Panc1 (cell line): ENCODE results near the gene LTF. TPM values are rescaled to one million over a fixed set of nuclear protein-coding genes. Genes with fewer than 3 reads are reported as not detected.

Experiments used
- ATAC-seq: fragments of 200-7000 bp; cut with Tn5 transposase; 2 replicates; pipeline ENCODE4 v1.9.1; 2020; ENCODE audit warnings: mild to moderate bottlenecking, moderate library complexity
- BruUV-seq: library from RNA; stranded (reverse); fragments of 400-500 nt; replicated peaks from 2 replicates; lab custom pipeline; 2021; lab: Mats Ljungman, UMichigan
- CTCF ChIA-PET: fragments of 300-600 bp; sonication (Branson Sonifier 250); formaldehyde crosslinking; loops from one replicate; lab custom pipeline; 2022; ENCODE audit warnings: antibody characterized with exemption; lab: Charles Lee
- POLR2A ChIA-PET: fragments of 300-600 bp; sonication (Branson Sonifier 250); formaldehyde crosslinking; loops from one replicate; lab custom pipeline; 2022; ENCODE audit warnings: antibody characterized with exemption; lab: Charles Lee
- DNase-seq: peaks from one replicate; pipeline ENCODE4 v3.0.0-alpha.2; 2010; ENCODE audit warnings: low read depth, low spot score
- H3K27ac ChIP-seq: 2 replicates; pipeline ENCODE4 v1.5.1; 2011; ENCODE audit warnings: mild to moderate bottlenecking, low read length, inconsistent platforms
- H3K27me3 ChIP-seq: fragments of 200-500 bp; sonication (Bioruptor generic); 2 replicates; pipeline ENCODE4 v1.6.0; 2014; ENCODE audit warnings: low read length, inconsistent platforms; ENCODE audit not compliant: control insufficient read depth, insufficient read depth
- H3K36me3 ChIP-seq: fragments of 200-500 bp; sonication (Bioruptor generic); 2 replicates; pipeline ENCODE4 v1.5.1; 2014; ENCODE audit warnings: inconsistent platforms, mild to moderate bottlenecking, low read length, moderate library complexity; ENCODE audit not compliant: control insufficient read depth, insufficient read depth
- H3K4me1 ChIP-seq: 2 replicates; pipeline ENCODE4 v1.5.1; 2011; ENCODE audit warnings: inconsistent platforms, mild to moderate bottlenecking, low read length, moderate library complexity; ENCODE audit not compliant: control insufficient read depth, insufficient read depth
- H3K4me3 ChIP-seq, 2 experiments: 2 replicates each; pipeline ENCODE4 v1.5.1; 2011 to 2012; ENCODE audit warnings: low read depth in 2 of 2, low read length in 2 of 2, mild to moderate bottlenecking in 2 of 2, inconsistent platforms in 1 of 2, moderate library complexity in 1 of 2
- H3K9me3 ChIP-seq: fragments of 200-500 bp; sonication (Bioruptor generic); 2 replicates; pipeline ENCODE4 v1.5.1; 2014; ENCODE audit warnings: low read depth, mild to moderate bottlenecking, inconsistent platforms, low read length, moderate library complexity; ENCODE audit not compliant: control insufficient read depth, insufficient read depth
- POLR2AphosphoS5 ChIP-seq: IDR thresholded peaks from 2 replicates; pipeline ENCODE4 v1.6.1; 2012; ENCODE audit warnings: mild to moderate bottlenecking, low read depth, low read length, moderate library complexity
- SIN3A ChIP-seq: IDR thresholded peaks from 2 replicates; pipeline ENCODE4 v1.6.1; 2012; ENCODE audit warnings: low read depth, mild to moderate bottlenecking, low read length, moderate library complexity, borderline replicate concordance; ENCODE audit not compliant: insufficient read depth
- TCF7L2 ChIP-seq: IDR thresholded peaks from 2 replicates; pipeline ENCODE4 v1.6.1; 2011; ENCODE audit warnings: mild to moderate bottlenecking, low read depth, low read length, inconsistent platforms
- in situ Hi-C: cut with HindIII; loops from 2 replicates; pipeline ENCODE4 v1.10.0; 2016; ENCODE audit warnings: low sequenced_read_pairs, low pct_unique_long_range_greater_than_20kb
- intact Hi-C: fragments of 100-400 bp; cut with micrococcal nuclease; formaldehyde crosslinking; loops from one replicate; pipeline ENCODE4 v1.10.0; 2022; ENCODE audit not compliant: unreplicated experiment
- total RNA-seq: library from RNA; stranded (reverse); gene quantifications from one replicate; pipeline ENCODE4 v1.2.1, GENCODE V29; 2021; ENCODE audit not compliant: unreplicated experiment
- TF ChIP-seq, protein P1 (sequence below): fragments of 450-650 bp; IDR thresholded peaks from 2 replicates; pipeline ENCODE4 v1.5.1; 2017; ENCODE audit warnings: mild to moderate bottlenecking
- TF ChIP-seq, protein P2 (sequence below), 2 experiments: IDR thresholded peaks; 2 replicates each; pipeline ENCODE4 v1.6.1; 2011 to 2012; ENCODE audit warnings: low read depth in 2 of 2, control low read depth in 1 of 2, low read length in 1 of 2, mild to moderate bottlenecking in 1 of 2, moderate library complexity in 1 of 2; ENCODE audit not compliant: insufficient read depth in 1 of 2

Gene LTF
- total RNA-seq, 1 experiment from 2014 or later: not detected

DNA sequence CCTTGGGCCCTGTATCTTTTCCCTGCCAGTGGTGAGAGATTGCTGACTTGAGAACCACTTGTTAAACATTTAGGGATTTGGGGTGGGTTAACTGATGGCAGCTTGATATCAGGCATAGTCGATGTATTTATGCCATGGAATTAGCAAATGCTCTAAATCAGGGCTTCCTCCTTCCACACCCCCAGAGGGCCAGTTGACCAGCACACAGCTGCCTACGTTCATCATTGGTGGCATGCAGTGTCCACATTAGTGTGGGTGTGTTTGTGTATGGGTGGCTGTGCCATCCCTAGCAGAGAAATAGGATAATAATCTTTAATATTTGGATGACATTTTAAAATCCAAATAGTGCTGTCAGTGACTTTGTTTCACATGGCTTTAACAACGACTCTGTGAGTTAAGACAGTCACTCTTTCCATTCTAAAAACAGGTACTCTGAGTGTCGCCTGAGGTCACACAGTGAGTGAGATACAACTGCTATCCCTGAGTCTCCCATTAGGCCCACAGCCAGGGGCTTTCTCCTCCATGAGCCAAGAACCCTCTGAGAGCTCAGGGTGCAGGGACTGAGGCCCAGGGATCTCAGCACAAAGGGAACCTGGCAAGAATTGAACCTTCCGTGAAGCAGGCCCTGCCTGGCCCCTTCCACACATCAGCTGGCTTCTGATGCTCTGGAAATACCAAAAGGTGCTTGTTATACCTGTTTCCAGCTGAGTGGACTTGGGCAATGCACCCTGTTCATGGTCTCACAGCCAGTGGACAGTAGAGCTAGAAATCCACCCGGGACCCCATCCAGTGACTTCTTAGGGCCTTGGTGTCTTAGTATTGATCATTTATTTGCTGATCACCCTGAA is 4.3 kb upstream of the LTF start:
- in situ Hi-C loops: no loop called here

GRCh38 chr3:46467562-46467961 is 2.9 kb upstream of the LTF start:
- ChIA-PET CTCF (no interaction called here), POLR2A (no interaction called here)
- Histone ChIP-seq H3K27ac (no peak overlapping the region), H3K27me3 (no peaks in the 10 kb centered on the region), H3K4me1 (no peaks in the 10 kb centered on the region), H3K4me3 (no peak overlapping the region), H3K36me3 (no peaks in the 10 kb centered on the region), H3K9me3 (no peaks in the 10 kb centered on the region)
- ATAC-seq (no peak), DNase-seq (no peak)
- BruUV-seq: no TSS peak
- intact Hi-C loops (no loop called here), in situ Hi-C loops (no loop called here)
- TF ChIP-seq TCF7L2 (no peak), POLR2AphosphoS5 (no peak), SIN3A (no peak)
- TF ChIP-seq, protein P1, sequence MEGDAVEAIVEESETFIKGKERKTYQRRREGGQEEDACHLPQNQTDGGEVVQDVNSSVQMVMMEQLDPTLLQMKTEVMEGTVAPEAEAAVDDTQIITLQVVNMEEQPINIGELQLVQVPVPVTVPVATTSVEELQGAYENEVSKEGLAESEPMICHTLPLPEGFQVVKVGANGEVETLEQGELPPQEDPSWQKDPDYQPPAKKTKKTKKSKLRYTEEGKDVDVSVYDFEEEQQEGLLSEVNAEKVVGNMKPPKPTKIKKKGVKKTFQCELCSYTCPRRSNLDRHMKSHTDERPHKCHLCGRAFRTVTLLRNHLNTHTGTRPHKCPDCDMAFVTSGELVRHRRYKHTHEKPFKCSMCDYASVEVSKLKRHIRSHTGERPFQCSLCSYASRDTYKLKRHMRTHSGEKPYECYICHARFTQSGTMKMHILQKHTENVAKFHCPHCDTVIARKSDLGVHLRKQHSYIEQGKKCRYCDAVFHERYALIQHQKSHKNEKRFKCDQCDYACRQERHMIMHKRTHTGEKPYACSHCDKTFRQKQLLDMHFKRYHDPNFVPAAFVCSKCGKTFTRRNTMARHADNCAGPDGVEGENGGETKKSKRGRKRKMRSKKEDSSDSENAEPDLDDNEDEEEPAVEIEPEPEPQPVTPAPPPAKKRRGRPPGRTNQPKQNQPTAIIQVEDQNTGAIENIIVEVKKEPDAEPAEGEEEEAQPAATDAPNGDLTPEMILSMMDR: no peak
- TF ChIP-seq, protein P2, sequence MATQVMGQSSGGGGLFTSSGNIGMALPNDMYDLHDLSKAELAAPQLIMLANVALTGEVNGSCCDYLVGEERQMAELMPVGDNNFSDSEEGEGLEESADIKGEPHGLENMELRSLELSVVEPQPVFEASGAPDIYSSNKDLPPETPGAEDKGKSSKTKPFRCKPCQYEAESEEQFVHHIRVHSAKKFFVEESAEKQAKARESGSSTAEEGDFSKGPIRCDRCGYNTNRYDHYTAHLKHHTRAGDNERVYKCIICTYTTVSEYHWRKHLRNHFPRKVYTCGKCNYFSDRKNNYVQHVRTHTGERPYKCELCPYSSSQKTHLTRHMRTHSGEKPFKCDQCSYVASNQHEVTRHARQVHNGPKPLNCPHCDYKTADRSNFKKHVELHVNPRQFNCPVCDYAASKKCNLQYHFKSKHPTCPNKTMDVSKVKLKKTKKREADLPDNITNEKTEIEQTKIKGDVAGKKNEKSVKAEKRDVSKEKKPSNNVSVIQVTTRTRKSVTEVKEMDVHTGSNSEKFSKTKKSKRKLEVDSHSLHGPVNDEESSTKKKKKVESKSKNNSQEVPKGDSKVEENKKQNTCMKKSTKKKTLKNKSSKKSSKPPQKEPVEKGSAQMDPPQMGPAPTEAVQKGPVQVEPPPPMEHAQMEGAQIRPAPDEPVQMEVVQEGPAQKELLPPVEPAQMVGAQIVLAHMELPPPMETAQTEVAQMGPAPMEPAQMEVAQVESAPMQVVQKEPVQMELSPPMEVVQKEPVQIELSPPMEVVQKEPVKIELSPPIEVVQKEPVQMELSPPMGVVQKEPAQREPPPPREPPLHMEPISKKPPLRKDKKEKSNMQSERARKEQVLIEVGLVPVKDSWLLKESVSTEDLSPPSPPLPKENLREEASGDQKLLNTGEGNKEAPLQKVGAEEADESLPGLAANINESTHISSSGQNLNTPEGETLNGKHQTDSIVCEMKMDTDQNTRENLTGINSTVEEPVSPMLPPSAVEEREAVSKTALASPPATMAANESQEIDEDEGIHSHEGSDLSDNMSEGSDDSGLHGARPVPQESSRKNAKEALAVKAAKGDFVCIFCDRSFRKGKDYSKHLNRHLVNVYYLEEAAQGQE (IDR thresholded peaks at IDR 0.05; ENCODE audit: insufficient read depth in 1 of 2, low read depth in 2 of 2, low read length in 1 of 2): no peak

More for the DNA sequence above, 4.3 kb upstream of the LTF start:
- POLR2A ChIA-PET: no interaction called here
- BruUV-seq: no TSS peak
- CTCF ChIA-PET: no interaction called here
- no peaks in the 10 kb centered on the region for H3K4me1 ChIP-seq
- no peak overlapping the region for H3K27ac ChIP-seq
- no peak for DNase-seq
- intact Hi-C loops: no loop called here
- no peak overlapping the region for H3K4me3 ChIP-seq
- no peaks in the 10 kb centered on the region for H3K9me3 ChIP-seq
- H3K27me3 ChIP-seq: no peaks in the 10 kb centered on the region
- no peaks in the 10 kb centered on the region for H3K36me3 ChIP-seq
- TF ChIP-seq, protein P2 (IDR thresholded peaks at IDR 0.05; ENCODE audit: insufficient read depth in 1 of 2, low read depth in 2 of 2, low read length in 1 of 2): no peak
- no peak for TF ChIP-seq SIN3A
- TF ChIP-seq TCF7L2: no peak
- no peak for TF ChIP-seq POLR2AphosphoS5
- TF ChIP-seq, protein P1: no peak
- ATAC-seq: no peak
